Activated CD4-positive, CD25-positive, alpha-beta regulatory T cell treated with anti-CD3 and anti-CD28 coated beads, Interleukin-2, amount 50 U/mL, for 24 hours (primary cell): ENCODE results near the gene MAPK8.
"Not testable (repeated sequence)": the region's sequence is repeated elsewhere in the genome, so short reads cannot be mapped to it uniquely, and the experiment has no call there.

Source experiments
- ATAC-seq, 2 donors: fragments of 150-1000 bp; cut with Tn5 transposase; one replicate each; pipeline ENCODE4 v1.10.0; 2021; ENCODE audit warnings: mild to moderate bottlenecking in 1 of 2, moderate library complexity in 1 of 2

Gene MAPK8

DNA sequence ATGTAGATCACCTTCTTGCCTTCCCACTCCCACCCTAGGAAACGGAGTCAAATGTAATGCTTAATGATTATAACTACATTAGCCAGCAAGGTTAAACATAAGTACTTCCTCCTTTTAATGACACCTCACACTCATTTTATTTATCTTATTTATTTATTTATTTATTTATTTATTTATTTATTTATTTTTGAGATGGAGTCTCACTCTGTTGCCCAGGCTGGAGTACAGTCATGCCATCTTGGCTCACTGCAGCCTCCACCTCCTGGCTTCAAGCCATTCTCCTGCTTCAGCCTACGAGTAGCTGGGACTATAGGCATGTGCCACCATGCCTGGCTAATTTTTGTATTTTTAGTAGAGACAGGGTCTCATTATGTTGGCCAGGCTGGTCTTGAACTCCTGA lies 115.4 kb downstream of the MAPK8 start:
- not testable (repeated sequence) for ATAC-seq

DNA sequence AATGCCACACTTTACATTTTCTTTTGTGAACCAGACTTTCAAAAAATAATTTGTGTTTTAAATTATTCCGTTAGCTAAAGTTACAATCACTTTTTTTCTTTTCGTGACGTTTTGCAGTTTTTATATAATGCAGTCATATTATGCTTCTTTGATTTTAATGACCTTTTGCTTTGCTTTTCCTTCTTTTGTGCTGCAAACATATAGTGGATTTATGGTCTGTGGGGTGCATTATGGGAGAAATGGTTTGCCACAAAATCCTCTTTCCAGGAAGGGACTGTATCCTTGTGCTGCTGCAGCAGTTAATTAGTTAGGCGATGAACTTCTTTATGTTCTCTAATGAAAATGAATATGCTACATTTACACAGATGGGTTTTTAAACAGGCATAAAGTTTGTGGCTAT lies 117.4 kb downstream of the MAPK8 start:
- ATAC-seq: no peak

DNA sequence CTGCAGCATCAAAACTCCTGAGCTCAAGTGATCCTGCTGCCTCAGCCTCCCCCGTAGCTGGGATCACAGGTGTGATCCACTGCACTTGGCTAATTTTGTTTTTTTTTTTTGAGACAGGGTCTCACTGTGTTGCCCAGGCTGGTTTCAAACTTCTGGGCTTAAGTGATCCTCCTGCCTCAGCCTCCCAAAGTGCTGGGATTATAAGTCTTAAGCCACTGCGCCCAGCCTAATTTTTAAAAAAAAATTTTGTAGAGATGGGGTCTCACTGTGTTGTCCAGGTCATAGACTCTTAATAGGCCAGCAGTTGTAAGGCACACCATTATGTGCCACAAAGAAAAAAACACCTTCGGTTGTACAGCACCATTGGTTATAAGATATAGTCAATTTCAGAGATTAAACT lies 122.4 kb downstream of the MAPK8 start:
- no peak for ATAC-seq

DNA sequence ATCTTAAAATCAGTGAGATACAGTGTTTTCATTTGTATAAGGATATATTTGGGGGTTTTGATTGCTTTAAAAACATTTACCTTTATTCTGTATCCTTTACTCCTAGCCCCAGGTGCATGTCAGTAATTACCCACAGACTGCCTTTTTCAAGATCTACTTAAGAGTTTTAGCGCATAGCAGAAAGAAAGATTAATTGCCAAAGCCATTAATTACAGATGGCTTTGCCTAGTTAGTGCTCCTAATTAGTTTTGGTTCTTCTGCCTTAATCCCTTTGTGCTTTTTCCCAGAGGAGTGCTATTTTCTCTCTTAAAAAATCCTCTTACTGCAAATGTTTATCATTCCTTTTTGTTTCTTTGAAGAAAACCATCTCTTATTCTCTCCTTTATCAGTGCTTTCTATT lies 122.8 kb downstream of the MAPK8 start:
- ATAC-seq: no peak

DNA sequence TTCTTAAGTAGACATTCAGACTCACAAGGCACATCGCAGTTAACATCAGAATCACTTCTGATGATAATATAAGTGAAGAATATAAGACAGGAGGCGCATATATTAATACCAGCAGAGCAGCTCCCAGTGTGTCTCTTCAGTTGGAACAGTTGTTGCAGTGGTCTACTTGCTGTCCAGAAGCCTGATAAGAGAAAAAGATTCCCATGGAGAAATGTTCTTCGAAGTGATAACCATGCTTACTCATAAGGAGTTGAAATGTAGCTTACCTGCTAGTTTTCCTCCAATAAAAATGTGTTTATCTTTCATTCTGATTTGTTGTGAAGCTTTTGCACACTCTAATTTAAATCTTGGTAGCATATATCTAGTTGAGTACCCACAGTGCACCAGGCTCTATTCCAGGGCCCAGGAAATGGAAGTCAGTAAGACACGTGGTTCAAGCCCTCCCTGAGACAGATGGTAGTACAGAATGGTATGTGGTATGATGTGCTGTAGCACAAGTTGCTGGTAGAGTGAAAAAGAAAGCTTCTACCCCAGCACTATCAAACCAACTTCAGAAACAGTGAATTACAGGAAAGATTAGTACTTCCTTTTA lies 124.0 kb downstream of the MAPK8 start:
- no peak for ATAC-seq

DNA sequence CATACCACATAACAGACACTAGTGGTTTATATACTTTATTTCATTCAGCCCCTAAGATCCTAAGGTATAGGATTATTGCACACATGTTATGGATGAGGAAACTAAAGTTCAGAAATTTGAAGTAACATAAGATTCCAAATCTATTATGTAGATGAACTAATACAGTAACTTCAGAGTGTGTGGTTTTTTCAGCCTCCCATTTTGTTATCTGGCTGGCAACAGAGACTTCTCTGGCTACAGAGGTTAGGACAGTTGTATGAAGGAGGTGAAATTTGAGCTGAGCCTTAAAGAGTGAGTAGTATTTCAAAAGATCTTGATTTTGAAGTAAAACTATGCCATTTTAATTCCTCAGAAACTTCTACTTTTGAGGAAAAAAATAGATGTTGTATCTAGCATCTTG lies 125.4 kb downstream of the MAPK8 start:
- ATAC-seq: no peak

DNA sequence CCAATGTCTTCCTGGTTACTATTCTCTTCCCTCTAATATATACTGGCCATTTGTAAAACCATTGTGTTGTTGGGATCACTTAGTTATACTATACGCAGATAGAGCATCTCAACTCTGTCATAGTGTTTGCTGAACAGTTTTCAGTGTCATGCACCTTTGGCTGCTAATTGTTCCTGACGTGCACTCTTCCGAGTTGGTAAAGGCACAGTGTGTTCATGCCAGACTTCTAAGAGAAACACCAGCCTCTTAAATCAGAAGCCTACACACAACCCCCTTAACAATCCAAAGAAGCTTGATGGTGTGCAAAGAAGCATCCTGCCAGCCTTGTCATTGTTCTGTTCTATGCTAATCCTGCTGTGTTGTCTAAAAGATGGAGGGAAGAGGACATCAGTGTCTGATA lies 131.1 kb downstream of the MAPK8 start:
- ATAC-seq: no peak

DNA sequence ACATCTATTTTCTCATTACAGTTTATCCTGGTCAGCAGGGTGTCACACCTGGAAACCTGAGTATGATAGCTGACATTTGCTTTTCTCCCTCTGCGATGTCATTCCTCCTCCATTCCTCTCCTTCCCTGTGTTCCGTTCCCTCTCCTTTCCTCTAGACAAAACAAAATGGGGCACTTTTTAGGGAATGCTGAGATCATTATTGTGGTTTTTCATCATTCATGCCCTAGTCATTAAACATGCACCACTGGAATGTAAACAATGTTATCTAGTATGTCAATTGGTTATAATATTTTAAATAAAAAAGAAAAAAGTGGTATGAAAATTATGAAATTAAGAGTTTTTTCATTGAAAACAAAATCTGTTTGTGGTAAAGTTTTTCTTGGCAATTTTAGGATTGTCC lies 132.6 kb downstream of the MAPK8 start:
- ATAC-seq: no peak

DNA sequence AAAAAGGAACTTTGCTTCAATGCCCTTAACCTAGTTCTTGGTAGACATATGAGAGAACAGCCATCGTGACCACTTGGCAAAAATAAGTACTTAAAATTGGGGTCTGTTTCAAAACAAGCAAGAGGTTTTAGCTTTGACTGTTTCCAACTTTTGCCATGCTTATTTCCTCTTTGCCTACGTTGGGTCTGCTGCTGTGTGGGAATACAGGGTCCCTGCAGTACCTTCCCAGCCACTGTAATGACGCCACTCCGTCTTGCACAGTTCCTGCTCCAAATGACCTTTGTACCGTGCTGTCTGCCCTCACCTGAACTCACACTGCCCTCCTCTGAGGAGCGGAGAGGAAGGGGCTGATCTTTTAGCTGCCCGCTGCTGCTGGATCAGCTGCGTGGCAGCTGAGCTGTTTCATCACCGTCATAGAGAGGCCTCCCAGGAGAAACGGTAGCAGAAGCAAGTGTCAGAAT lies 133.1 kb downstream of the MAPK8 start:
- ATAC-seq: no peak

DNA sequence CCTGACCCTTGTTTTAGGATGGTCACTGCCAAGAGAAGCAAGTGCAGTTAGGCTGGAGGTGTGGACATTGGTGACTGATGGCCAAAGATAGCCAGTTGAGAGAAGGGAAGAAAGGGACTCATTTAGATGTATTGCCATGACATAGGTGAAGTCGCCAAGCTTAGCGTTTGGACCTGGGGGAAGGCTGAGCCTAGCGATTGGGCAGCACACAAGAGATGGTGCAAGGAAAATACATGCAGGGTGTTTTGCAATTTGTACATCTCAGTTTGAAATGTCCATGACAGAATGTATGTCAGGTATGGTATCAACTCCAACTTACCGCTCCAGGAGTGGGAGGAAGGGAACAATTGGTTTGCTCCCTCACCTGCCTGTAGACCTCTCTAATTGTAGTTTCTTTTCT lies 134.3 kb downstream of the MAPK8 start:
- ATAC-seq: no peak

DNA sequence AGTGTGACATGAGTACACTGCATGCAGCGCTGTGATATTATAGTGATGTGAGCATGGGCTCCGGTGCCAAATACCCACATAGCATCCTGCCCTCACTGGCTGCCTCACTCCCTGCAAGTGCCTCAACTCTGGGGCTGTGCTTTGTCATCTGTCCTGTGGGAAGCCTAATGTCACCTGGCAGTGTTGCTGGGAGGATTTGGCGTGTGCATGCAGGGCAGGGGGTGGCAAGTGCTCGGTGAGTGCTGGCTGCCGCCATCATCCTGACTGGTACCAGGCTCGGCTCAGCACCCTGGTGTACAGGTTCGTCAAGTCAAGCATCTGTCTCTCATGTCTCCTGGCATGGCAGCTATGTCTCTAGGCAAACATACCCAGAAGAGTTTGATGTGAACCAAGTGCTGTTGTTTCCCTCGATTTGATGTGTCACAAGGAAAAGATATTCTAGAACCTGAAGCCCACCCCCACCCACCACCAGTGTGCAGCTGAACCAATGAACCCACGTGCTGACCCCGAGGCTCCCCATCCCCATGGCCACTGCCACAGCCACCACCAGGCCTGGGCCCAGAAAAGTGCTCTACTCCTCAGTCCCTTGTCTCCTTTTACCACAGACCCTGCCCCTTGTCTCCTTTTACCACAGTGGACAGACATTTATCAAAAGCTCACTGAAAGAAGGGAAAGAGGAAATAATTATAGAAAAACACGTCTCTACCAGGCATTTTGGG lies 135.8 kb downstream of the MAPK8 start:
- no peak for ATAC-seq

DNA sequence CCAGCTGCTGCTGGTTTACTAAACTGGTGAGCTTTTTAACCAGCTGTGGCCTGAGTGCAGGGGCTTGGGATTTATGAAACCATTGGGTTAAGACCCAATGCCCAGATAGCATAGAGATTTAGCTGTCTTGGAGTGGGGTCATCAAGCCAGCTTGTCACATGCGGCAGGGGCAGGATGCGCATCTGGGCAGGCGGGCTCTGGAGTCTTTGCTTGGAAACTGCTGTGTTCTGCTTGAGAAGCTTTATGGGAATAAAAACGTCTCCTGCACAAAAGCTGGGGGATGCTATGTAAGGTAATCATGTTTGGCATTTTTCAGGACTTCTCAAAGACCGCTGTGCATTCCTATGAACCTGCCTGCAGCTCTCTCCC lies 136.3 kb downstream of the MAPK8 start:
- no peak for ATAC-seq

DNA sequence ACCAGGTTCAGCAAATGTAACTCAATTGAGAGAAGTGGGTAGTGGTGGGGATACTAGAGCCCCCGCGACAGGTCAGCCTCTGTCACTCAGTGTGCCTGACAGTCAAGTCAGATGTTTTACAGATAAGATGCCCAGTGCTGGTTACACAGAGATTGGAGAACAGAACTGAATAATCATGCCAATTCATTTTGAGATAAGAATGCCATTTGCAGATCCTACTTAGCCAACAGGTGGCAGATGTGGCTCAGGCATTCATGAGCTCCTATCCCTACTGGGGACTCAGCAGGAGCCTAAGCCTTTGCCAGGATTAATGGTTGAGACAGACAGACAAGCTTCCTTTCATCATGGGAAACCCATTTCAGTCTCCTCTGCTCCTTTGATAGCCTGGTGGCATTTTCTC lies 137.8 kb downstream of the MAPK8 start:
- ATAC-seq: no peak

DNA sequence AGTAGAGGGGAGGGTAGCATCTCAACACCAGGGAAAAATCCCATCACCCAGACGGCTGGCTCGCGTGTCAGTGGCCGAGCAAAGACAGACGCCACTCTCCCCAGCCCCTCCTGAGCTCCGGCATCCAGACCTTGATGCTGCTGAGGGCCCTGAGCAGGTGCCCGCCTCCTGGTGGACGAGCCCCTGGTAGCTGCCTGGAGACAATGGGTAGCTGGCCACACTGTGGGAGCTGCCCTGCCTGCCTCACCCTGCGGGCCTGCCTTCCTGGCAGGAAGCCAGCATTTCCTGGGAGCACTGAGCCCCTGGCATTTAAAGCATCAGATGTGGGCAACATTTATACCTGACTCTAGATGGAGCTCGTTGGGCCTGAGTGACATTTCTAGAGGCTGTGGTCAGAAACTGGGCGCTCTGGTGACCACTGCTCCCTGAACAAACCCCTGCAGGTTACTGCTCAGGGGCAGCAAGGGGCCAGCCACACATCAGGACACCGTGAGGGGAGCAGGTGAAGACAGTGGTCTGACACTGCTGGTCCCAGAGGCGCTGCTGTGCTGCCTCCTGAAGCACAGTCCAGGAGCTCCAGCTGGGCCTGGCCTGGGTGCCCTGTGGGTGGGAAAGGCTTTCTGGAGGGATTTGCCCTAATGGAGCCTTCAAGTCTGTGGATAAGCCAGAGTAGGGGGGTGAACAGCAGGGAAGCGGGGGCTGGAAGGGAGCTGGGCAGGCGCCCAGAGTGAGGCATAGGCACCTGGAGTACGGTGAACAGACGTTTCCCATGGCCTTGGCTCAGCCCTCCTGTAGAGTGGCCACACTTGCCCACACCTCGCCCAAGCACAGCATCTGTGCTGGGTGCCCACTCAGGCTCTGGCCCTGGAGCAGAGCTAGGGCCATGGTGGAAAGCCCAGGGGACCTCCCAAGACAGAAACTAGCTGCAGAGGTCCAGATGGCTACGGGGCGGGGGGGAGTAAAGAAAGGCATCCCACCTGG lies 138.7 kb downstream of the MAPK8 start:
- ATAC-seq: no peak

DNA sequence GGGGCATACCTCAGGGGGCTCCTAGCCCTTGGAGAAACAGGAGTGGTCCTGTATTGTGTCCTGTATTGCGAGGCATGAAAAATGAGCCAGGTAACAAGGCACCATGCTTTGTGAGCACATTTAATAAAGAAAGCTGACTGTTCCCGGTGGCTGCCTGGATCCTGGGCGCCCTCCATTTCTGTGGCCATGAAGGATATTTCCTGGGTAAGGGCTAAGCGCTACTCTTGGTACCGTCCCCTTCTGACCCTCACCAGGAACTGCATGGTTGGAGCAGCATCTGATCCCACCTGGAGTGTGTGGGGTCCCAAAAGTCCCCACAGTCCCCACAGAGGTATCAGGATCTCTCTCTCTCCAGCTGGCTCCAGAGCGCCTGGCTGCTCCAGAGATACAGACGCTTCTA lies 139.5 kb downstream of the MAPK8 start:
- no peak for ATAC-seq

DNA sequence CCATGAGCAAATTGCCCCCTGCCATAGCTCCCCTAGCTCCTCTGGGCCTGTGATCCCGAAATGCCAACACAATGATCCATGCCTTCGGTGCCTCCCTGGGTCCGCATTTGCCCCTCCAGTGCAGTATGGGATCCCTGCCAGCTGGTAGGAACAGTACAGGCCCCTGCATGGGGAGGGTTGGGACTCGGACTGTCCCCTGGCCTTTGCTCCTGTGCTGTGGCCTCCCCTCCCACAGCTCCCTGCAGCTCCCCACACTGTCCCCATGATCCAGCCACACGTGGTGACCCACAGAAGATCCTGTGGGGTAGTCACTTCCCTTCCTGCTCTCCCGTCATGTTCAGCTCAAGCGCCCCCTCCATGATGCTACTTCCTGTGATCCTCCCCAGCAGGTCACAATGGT lies 140.3 kb downstream of the MAPK8 start:
- ATAC-seq: no peak

DNA sequence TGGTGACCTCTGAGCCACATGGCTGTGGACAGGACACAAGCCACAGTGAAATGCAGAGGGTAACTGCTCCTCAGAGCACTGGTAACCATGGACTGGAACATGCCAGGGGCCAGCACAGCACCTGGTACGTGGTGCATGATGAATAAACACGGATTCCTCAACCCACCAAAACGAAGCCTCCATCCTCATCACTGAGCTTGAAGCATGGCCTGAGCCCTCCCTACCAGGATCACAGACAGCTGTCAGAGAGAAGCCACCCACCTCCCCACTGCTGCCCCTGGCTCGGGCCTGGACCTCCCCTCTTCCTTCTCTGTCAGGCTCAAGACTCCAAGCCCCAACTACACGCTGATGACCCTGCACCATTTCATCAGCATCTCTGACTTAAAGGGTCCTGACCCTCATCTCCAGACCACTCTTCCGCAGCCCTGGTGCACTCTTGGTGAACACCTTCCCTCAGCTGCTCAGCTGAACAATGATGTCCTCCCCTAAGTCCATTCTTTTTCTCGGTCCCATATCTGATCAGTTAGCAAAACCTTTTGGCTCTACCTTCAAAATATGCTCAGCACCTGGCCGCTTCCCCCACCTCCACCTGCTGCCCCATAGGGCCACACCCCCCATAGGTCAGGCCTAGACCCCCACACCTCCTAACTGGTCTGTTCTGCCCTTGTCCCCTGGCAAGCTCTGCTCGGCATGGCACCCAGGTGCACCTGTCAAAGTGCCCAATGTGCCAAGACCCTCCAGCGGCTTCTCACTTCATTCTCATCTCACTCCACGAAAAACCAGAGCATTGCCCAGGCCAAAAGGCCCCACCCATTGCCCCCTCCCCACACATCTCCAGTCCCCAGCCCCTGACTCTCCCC lies 141.1 kb downstream of the MAPK8 start:
- no peak for ATAC-seq

DNA sequence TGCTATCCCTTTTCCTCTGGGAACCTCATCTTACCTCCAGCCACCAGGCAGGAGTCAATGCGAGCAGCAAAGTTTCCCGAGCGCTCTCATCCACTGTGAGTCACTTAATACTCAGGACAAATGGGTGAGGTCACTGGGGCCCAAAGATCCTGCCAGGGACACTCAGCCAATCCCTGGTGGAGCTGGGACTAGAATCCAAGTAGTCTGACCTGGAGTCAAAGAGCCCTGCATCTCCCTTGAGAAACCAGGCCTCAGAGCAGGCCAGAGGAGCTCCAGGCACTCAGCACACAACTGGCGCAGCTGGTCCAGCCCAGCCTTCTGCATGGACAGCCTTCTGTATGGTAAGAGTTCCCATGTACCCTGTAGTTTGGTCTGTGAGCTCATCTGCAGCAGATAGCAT lies 142.3 kb downstream of the MAPK8 start:
- ATAC-seq: no peak

DNA sequence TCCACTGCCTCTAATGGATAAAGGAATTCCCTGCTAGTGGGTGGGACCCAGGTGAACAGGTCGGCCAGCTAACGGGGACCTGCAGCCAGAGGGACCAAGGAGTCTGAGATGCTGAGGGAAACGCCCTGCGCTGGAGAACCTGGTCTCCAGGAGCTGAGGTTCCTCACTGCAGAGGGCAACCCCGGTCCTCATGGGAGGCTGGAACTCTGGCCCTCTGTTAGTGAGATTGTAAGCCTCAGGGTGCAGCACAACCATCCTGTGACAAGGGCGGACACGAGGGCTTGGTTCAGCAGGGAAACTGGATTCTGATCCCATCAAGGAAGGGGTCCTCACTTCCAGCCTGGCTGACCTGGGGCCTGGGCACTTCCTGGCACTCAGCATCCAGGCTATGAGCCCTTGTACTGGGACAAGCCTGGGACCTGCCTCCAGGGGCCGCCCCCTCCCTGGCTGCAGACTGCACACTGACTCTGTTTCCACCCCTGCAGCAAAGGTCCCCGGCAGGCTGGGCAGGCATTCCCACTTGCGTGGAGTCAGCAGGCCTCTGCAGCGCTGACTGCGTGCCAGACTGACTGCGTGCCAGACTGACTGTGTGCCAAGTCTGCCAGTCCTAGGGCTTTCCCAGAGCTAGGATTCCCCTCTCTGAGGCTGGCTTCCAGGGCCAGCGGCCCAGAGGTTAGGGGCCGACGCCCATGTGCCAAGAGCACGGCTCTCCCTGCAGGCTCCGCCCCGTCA lies 143.2 kb downstream of the MAPK8 start:
- ATAC-seq: no peak

DNA sequence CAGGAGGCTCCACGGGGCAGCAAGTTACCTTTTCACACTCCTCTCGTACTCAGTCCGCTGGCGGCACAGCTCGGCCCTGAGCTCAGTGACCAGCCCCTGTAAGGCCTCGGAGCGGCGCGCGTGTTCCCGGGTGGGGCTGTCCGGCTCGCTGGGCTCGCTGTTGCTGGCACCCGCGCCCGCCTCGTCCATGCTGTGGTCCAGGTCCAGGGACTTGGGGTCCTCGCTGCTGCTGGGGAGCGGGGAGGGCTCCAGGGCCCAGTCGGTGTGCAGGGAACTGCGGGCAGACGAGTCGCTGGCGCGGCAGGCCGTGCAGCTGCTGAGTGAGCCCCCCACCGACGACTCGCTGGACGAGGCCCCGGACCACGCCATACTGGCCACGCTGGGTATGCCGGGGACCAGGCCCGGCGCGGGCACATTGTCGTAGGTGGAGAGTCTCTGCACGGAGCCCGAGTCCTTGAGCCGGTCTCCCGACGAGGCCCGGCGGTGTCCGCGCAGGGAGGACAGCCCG lies 143.8 kb downstream of the MAPK8 start:
- no peak for ATAC-seq

DNA sequence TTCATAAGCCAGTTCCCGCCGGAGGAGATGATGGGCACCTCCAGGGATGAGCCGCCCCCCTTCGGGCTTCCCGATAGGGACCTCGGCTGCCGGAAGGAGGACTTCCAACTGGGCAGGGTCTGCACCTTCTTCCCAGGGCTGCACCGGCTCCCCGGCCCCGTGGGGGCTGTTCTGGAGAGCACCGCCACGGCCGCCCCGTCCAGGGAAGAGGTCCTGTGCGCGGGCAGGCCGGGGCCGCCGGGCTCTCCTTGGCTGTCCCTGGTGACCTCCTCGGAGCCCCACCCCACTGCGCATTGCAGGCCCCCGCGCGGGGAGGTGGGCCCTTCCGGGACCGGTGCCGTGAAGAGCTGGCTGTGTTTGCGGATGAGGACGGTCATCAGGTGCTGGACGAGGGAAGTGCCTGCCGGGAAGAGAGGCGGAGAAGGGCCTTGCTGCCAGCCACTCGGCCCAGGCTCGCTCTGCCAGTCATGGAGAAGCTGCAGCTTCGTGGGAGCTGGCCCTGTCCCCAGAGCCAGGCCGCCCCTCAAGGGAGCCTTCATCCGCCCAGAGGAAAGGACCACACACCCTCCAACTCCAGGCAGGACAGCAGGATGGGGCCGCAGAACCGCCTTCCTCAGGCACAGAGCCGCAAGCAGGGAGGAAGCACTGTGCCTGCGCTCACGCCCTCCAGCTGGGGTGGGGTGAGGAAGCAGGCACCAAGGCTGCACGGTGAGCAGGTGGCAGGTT lies 144.4 kb downstream of the MAPK8 start:
- ATAC-seq: no peak
